Ishikawa (cell line): Measurements from ENCODE around the gene ACADM.

Experiments
- CREB1 ChIP-seq: IDR thresholded peaks from 2 replicates; pipeline ENCODE4 v1.6.1; 2012; ENCODE audit warnings: low read depth
- MAX ChIP-seq: IDR thresholded peaks from 2 replicates; pipeline ENCODE4 v1.6.1; 2012

DNA sequence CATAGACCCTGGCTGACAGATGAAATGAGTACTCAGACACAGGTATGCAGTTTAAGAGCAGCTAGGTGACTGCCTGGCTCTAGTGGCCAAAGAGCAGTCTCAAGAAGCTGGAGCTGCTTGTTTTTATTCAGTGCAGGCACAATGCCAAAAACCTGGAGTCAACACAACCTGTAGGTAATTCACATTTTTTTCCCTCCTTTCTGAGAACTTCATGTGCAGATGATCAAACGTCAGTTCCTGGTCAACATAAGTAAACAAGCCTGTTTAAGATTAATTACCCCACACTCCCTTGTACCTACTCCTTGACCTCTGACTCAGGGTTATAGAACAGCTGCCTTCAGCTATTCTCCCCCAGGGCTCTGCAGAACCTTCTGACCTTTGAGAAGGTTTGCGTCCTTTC, 17.3 kb upstream of the ACADM start:
- TF ChIP-seq MAX: no peak
- TF ChIP-seq CREB1: no peak
